K562 (cell line): Measurements from ENCODE around the gene SHISA7. TPM values are rescaled to one million over a fixed set of nuclear protein-coding genes. Genes with fewer than 3 reads are reported as not detected.

Experiments
- ASH1L ChIP-seq: fragments of 450-650 bp; IDR thresholded peaks from 2 replicates; pipeline ENCODE4 v1.6.1; 2018; ENCODE audit warnings: borderline replicate concordance, mild to moderate bottlenecking, low read depth; ENCODE audit not compliant: partially characterized antibody
- BCLAF1 ChIP-seq, 2 experiments: fragments of 450-650 bp in 1 of 2; IDR thresholded peaks; 2 replicates each; pipeline ENCODE4 v1.6.1; 2011 to 2017; ENCODE audit warnings: low read depth in 2 of 2, antibody characterized with exemption in 1 of 2, borderline replicate concordance in 1 of 2, low read length in 1 of 2, mild to moderate bottlenecking in 1 of 2, mixed read lengths in 1 of 2; ENCODE audit not compliant: control insufficient read depth in 1 of 2
- HOXB6 ChIP-seq: fragments of 250-450 bp; sonication (Bioruptor Pico); IDR thresholded peaks from 2 replicates; pipeline ENCODE4 v1.5.1; 2022; ENCODE audit warnings: mild to moderate bottlenecking, borderline replicate concordance
- ILF3 ChIP-seq: fragments of 450-650 bp; IDR thresholded peaks from 2 replicates; pipeline ENCODE4 v1.6.1; 2018; ENCODE audit warnings: antibody characterized with exemption, mild to moderate bottlenecking, moderate library complexity, borderline replicate concordance
- NELFE ChIP-seq: IDR thresholded peaks from 2 replicates; pipeline ENCODE4 v1.6.1; 2011; ENCODE audit warnings: mild to moderate bottlenecking; ENCODE audit not compliant: insufficient read depth, insufficient read length
- OTX1 ChIP-seq: fragments of 450-650 bp; formaldehyde crosslinking; IDR thresholded peaks from 2 replicates; pipeline ENCODE4 v1.4.0; 2022; ENCODE audit warnings: mild to moderate bottlenecking
- PML ChIP-seq: IDR thresholded peaks from 2 replicates; pipeline ENCODE4 v1.6.1; 2012; ENCODE audit warnings: low read length, inconsistent platforms
- PYGO2 ChIP-seq: fragments of 450-650 bp; IDR thresholded peaks from 2 replicates; pipeline ENCODE4 v1.6.1; 2016; ENCODE audit warnings: mild to moderate bottlenecking, missing genetic modification characterization, moderate library complexity, missing compliant biosample characterization
- RAD21 ChIP-seq, 2 experiments: fragments of 250-450 bp in 1 of 2; fragments of 450-650 bp in 1 of 2; sonication (Bioruptor Pico) in 1 of 2; formaldehyde crosslinking in 1 of 2; IDR thresholded peaks in 1 of 2; conservative IDR thresholded peaks in 1 of 2; 2 replicates each; pipeline versions ENCODE4 v1.4.0 to v1.8.0; 2020 to 2022; ENCODE audit warnings: mild to moderate bottlenecking in 2 of 2, moderate library complexity in 1 of 2
- RBBP5 ChIP-seq: fragments of 200-600 bp; sonication (generic); IDR thresholded peaks from 2 replicates; pipeline ENCODE4 v1.6.1; 2012; ENCODE audit warnings: borderline replicate concordance, mild to moderate bottlenecking, low read length, control low read depth, inconsistent platforms; ENCODE audit not compliant: insufficient read depth, poor library complexity, severe bottlenecking
- RBM22 ChIP-seq: fragments of 200-400 bp; formaldehyde crosslinking; IDR thresholded peaks from 2 replicates; pipeline ENCODE4 v1.6.1; 2018; ENCODE audit warnings: low read length, low read depth; ENCODE audit not compliant: poor library complexity, severe bottlenecking
- SIN3A ChIP-seq, 2 experiments: fragments of 150-350 bp in 1 of 2; IDR thresholded peaks; 2 replicates each; pipeline ENCODE4 v1.6.1; 2011 to 2016; ENCODE audit warnings: borderline replicate concordance in 2 of 2, low read depth in 2 of 2, low read length in 2 of 2, mild to moderate bottlenecking in 2 of 2, moderate library complexity in 2 of 2; ENCODE audit not compliant: control insufficient read depth in 1 of 2
- SUPT5H ChIP-seq: fragments of 450-650 bp; IDR thresholded peaks from 2 replicates; pipeline ENCODE4 v1.6.1; 2016
- TBP ChIP-seq: optimal IDR thresholded peaks from 2 replicates; pipeline ENCODE3; 2011; ENCODE audit warnings: low read depth, low read length, improper control_type of control experiment
- TCF3 ChIP-seq: sonication (generic); formaldehyde crosslinking; IDR thresholded peaks from 2 replicates; pipeline ENCODE4 v1.4.0; 2020; ENCODE audit warnings: mild to moderate bottlenecking, missing genetic modification reagents
- THAP7 ChIP-seq: fragments of 250-450 bp; sonication (Bioruptor Pico); IDR thresholded peaks from 2 replicates; pipeline ENCODE4 v1.5.0; 2021
- ZBTB17 ChIP-seq: fragments of 450-650 bp; formaldehyde crosslinking; IDR thresholded peaks from 2 replicates; pipeline ENCODE4 v1.4.0; 2020; ENCODE audit warnings: mild to moderate bottlenecking
- ZBTB34 ChIP-seq: fragments of 250-450 bp; sonication (Bioruptor Pico); IDR thresholded peaks from 2 replicates; pipeline ENCODE4 v1.8.0; 2021; ENCODE audit warnings: mild to moderate bottlenecking, moderate library complexity
- ZBTB8A ChIP-seq: fragments of 450-650 bp; IDR thresholded peaks from 2 replicates; pipeline ENCODE4 v1.6.1; 2018; ENCODE audit warnings: mild to moderate bottlenecking, moderate library complexity; ENCODE audit not compliant: partially characterized antibody
- ZNF212 ChIP-seq: fragments of 450-650 bp; formaldehyde crosslinking; IDR thresholded peaks from 2 replicates; pipeline ENCODE4 v1.4.0; 2020; ENCODE audit warnings: mild to moderate bottlenecking
- ZNF436 ChIP-seq: fragments of 250-450, 450-650 bp; sonication (Bioruptor Pico); formaldehyde crosslinking; IDR thresholded peaks from 2 replicates; pipeline ENCODE4 v1.7.0; 2020; ENCODE audit warnings: mild to moderate bottlenecking
- ZNF695 ChIP-seq: fragments of 450-650 bp; formaldehyde crosslinking; IDR thresholded peaks from 2 replicates; pipeline ENCODE4 v1.4.0; 2020; ENCODE audit warnings: mild to moderate bottlenecking, moderate library complexity
- ZSCAN29 ChIP-seq: fragments of 450-650 bp; IDR thresholded peaks from 2 replicates; pipeline ENCODE4 v1.6.1; 2017
- polyA plus RNA-seq, 8 experiments: library from polyadenylated mRNA; depleted of rRNA in 4 of 8; stranded (reverse) in 5 of 8; unstranded in 3 of 8; fragments of >200 nt; fragmentation: Nextera tagmentation in 2 of 8; fragmentation: Illumina TruSeq in 1 of 8; extraction: Ambion mirVana in 2 of 8; extraction: Trizol in 1 of 8; gene quantifications; 2 replicates each; pipeline versions ENCODE4 v1.2.1 to v1.2.3, GENCODE V29; 2011 to 2014; ENCODE audit warnings: inconsistent platforms in 1 of 8, missing spikeins in 1 of 8
- total RNA-seq, 7 experiments: library from RNA; depleted of rRNA in 6 of 7; stranded (reverse); fragments of >200 nt in 6 of 7; fragmentation: Illumina TruSeq in 2 of 7; extraction: Trizol in 2 of 7; gene quantifications; 2 replicates each; pipeline versions ENCODE4 v1.2.1 to v1.2.3, GENCODE V29; 2011 to 2021; ENCODE audit warnings: low replicate concordance in 1 of 7

SHISA7 gene
- total and polyA plus RNA-seq, 9 of the 15 experiments (the other 6 are each of a cell fraction or from before 2014, with no cell fraction given), result 0.01 to 0.40 (median 0.07) TPM

GRCh38 chr19:55467236-55468053 lies 24.3 kb upstream of the SHISA7 start (continued):
- TF ChIP-seq BCLAF1 (IDR thresholded peaks at IDR 0.05; ENCODE audit: borderline replicate concordance in 1 of 2, control insufficient read depth in 1 of 2, low read depth in 2 of 2, low read length in 1 of 2), result no peak
- TF ChIP-seq RBM22, result no peak
- TF ChIP-seq ZNF436, result no peak
- TF ChIP-seq RBBP5, result peak; percentile 68
- peak; percentile 34; the same call in 1 of the 2 replicates for TF ChIP-seq PML
- TF ChIP-seq SUPT5H, result no peak
- TF ChIP-seq RAD21 (CRISPR knock-in tag; conservative IDR thresholded peaks at IDR 0.05 in 1 of 2, IDR thresholded peaks at IDR 0.05 in 1 of 2), result peak; percentile 55 to 72
- TF ChIP-seq THAP7 (CRISPR knock-in tag), result no peak
- TF ChIP-seq PYGO2, result no peak
- TF ChIP-seq TBP, result peak; percentile 83
- TF ChIP-seq ZNF212 (CRISPR knock-in tag), result no peak
- TF ChIP-seq TCF3 (CRISPR knock-in tag), result peak; percentile 94
- no peak for TF ChIP-seq ILF3
- TF ChIP-seq OTX1 (CRISPR knock-in tag), result peak; percentile 68; the same call in 1 of the 2 replicates
- no peak for TF ChIP-seq ZBTB34 (CRISPR knock-in tag)
- no peak for TF ChIP-seq SIN3A (IDR thresholded peaks at IDR 0.05; ENCODE audit: borderline replicate concordance in 2 of 2, control insufficient read depth in 1 of 2, low read depth in 2 of 2, low read length in 2 of 2)
- TF ChIP-seq ZBTB8A, result no peak
- TF ChIP-seq ZSCAN29, result no peak
- TF ChIP-seq NELFE, result no peak
- TF ChIP-seq ZNF695, result no peak
- no peak for TF ChIP-seq HOXB6 (CRISPR knock-in tag)
- no peak for TF ChIP-seq ASH1L
- TF ChIP-seq ZBTB17, result no peak
